Ovary (tissue), 3 donors: ENCODE measurements around the gene TOM1L2.

Experiments
- CTCF ChIP-seq, 3 donors: fragments of 450-650 bp in 2 of 3; fragments of 200-600 bp in 1 of 3; IDR thresholded peaks; one replicate each; pipeline versions ENCODE4 v1.5.1 to v1.8.0; 2016 to 2022; ENCODE audit warnings: antibody characterized with exemption in 3 of 3, mild to moderate bottlenecking in 1 of 3
- POLR2A ChIP-seq: fragments of 450-650 bp; IDR thresholded peaks from one replicate; pipeline ENCODE4 v1.6.1; 2017; ENCODE audit warnings: antibody characterized with exemption, mild to moderate bottlenecking, moderate library complexity
- donor health status: DM: no; HTN: no; CAD: no.

GRCh38 chr17:17883801-17884200 is 88.4 kb downstream of the TOM1L2 start:
- TF ChIP-seq POLR2A (no peak), CTCF (IDR thresholded peaks at IDR 0.05) (no peak)
